ENCODE measurements around the gene ENPP1. TPM values are rescaled to one million over a fixed set of nuclear protein-coding genes. Genes with fewer than 3 reads are reported as not detected.
"Not testable (repeated sequence)": the region's sequence is repeated elsewhere in the genome, so short reads cannot be mapped to it uniquely, and the experiment has no call there.

ENPP1 gene
- total RNA-seq, 4 donors from 2014 or later = 7.9 to 35.2 (median 19.2) TPM

GRCh38 chr6:131914967-131915751, 107.3 kb downstream of the ENPP1 start:
- no peak for DNase-seq (ENCODE audit: extremely low spot score)
- Histone ChIP-seq H3K27ac (replicated peaks in 1 of 4) (no peak overlapping the region), H3K4me3 (no peak overlapping the region), H3K4me1 (peaks cover 0 to 8% (median 6%) of the 10 kb centered on the region in 4 donors), H3K36me3 (no peaks in the 10 kb centered on the region), H3K9me3 (no peaks in the 10 kb centered on the region), H3K27me3 (peaks cover 0 to 2% (median 0%) of the 10 kb centered on the region in 4 donors)
- intact Hi-C loops (cut with DNase I) = loop anchor here (5.0 to 10.0 kb wide), 2 partner anchors 223 to 570 kb away; no protein-coding TSS in a partner anchor
- WGBS = 33% methylated on average over 10 of the region's 10 CpGs
- no peak for TF ChIP-seq EP300 (IDR thresholded peaks at IDR 0.05)
- peak; percentile 83 to 87 (median 86) for TF ChIP-seq CTCF (IDR thresholded peaks at IDR 0.05)

- not testable (repeated sequence) for H3K27ac ChIP-seq (replicated peaks in 1 of 4); H3K27me3 ChIP-seq; H3K36me3 ChIP-seq; H3K9me3 ChIP-seq; H3K4me1 ChIP-seq; DNase-seq (ENCODE audit: extremely low spot score); H3K4me3 ChIP-seq
- intact Hi-C loops (cut with DNase I) = loop anchor here (10.0 kb wide), 1 partner anchor 569 kb away; no protein-coding TSS in a partner anchor
- WGBS = 100% methylated on average over 2 of the region's 2 CpGs
These were observed 108.4 kb downstream of the ENPP1 start for GRCh38 chr6:131916091-131916796.

- no peak for DNase-seq (ENCODE audit: extremely low spot score)
- H3K4me1 ChIP-seq = peaks cover 0 to 8% (median 6%) of the 10 kb centered on the region in 4 donors
- no peak overlapping the region for H3K4me3 ChIP-seq
- no peaks in the 10 kb centered on the region for H3K9me3 ChIP-seq
- TF ChIP-seq EP300 (IDR thresholded peaks at IDR 0.05) (no peak), POLR2A (IDR thresholded peaks at IDR 0.05; ENCODE audit: low read depth) (no peak), CTCF (IDR thresholded peaks at IDR 0.05) (no peak), POLR2AphosphoS5 (IDR thresholded peaks at IDR 0.05) (no peak)
- no peaks in the 10 kb centered on the region for H3K36me3 ChIP-seq
- no peak overlapping the region for H3K27ac ChIP-seq (replicated peaks in 1 of 4)
- H3K27me3 ChIP-seq = peaks cover 0 to 2% (median 0%) of the 10 kb centered on the region in 4 donors
- intact Hi-C loops (cut with DNase I) = loop anchor here (10.0 kb wide), 1 partner anchor 568 kb away; no protein-coding TSS in a partner anchor
- 80% methylated on average over 2 of the region's 2 CpGs for WGBS
These were observed 109.0 kb downstream of the ENPP1 start for GRCh38 chr6:131916847-131917246.

- TF ChIP-seq POLR2AphosphoS5 (IDR thresholded peaks at IDR 0.05) (no peak), EP300 (IDR thresholded peaks at IDR 0.05) (no peak), POLR2A (IDR thresholded peaks at IDR 0.05; ENCODE audit: low read depth) (no peak), CTCF (IDR thresholded peaks at IDR 0.05) (no peak)
- intact Hi-C loops (cut with DNase I) = loop anchor here (10.0 kb wide), 1 partner anchor 567 kb away; no protein-coding TSS in a partner anchor
- Histone ChIP-seq H3K9me3 (no peaks in the 10 kb centered on the region), H3K27ac (replicated peaks in 1 of 4) (no peak overlapping the region), H3K27me3 (peaks cover 0 to 2% (median 0%) of the 10 kb centered on the region in 4 donors), H3K4me1 (peaks cover 0 to 8% (median 6%) of the 10 kb centered on the region in 4 donors), H3K4me3 (no peak overlapping the region), H3K36me3 (no peaks in the 10 kb centered on the region)
- WGBS = 83% methylated on average over 2 of the region's 2 CpGs
- no peak for DNase-seq (ENCODE audit: extremely low spot score)
These were observed 109.5 kb downstream of the ENPP1 start for GRCh38 chr6:131917318-131917717.

Measured in esophagus muscularis mucosa (tissue), 4 donors.